ENCODE data around the gene C1QL3.

DNA sequence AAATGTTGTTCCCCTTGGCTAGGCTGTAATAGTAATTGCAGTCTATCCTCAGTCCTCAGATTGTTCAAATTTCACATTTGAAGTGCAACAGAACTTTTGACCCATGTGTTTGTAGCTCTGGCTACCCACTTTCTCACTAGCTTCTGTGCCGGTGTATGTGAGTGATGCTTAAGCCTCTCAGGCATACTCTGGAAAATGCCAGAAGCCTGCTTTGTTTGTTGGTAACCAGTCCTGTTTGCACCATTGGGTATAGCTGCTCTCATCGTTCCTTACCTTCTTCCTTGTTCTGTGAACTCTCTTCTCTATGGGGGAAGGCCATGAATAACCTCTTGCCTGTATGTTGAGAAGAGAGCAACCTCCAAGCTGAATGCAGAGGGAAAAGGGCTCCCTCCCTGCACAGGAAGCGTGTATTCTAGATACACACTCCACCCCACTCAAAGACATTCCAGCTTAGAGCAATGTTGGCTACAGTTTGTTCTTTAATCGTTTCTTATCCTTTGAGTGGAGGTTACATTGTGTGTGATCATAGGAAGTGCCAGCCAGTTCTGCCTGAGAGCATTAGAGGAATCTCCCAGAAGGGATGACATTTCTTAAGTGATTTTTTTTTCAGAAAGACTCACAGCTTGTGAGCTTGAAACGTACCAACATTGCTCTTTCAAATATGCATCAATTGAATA, 40.5 kb downstream of the C1QL3 start:
- TF ChIP-seq POLR2A (IDR thresholded peaks at IDR 0.05), result no peak
- TF ChIP-seq, protein P1, sequence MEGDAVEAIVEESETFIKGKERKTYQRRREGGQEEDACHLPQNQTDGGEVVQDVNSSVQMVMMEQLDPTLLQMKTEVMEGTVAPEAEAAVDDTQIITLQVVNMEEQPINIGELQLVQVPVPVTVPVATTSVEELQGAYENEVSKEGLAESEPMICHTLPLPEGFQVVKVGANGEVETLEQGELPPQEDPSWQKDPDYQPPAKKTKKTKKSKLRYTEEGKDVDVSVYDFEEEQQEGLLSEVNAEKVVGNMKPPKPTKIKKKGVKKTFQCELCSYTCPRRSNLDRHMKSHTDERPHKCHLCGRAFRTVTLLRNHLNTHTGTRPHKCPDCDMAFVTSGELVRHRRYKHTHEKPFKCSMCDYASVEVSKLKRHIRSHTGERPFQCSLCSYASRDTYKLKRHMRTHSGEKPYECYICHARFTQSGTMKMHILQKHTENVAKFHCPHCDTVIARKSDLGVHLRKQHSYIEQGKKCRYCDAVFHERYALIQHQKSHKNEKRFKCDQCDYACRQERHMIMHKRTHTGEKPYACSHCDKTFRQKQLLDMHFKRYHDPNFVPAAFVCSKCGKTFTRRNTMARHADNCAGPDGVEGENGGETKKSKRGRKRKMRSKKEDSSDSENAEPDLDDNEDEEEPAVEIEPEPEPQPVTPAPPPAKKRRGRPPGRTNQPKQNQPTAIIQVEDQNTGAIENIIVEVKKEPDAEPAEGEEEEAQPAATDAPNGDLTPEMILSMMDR (IDR thresholded peaks at IDR 0.05), result no peak
- TF ChIP-seq EP300 (IDR thresholded peaks at IDR 0.05), result no peak

All from ovary (tissue), 3 donors.